ENCODE measurements around the gene NSD2. TPM values are rescaled to one million over a fixed set of nuclear protein-coding genes. Genes with fewer than 3 reads are reported as not detected.
"Not testable (repeated sequence)": the region's sequence is repeated elsewhere in the genome, so short reads cannot be mapped to it uniquely, and the experiment has no call there.

The NSD2 gene
- total and polyA plus RNA-seq, 5 experiments from 2014 or later: 3.8 to 37.4 (median 5.4) TPM

GRCh38 chr4:2021358-2022018 is 150.3 kb downstream of the NSD2 start:
- POLR2A ChIA-PET, H3K9me3 Mint-ChIP-seq, H3K4me3 Mint-ChIP-seq, H3K36me3 Mint-ChIP-seq, H3K27ac Mint-ChIP-seq, H3K4me1 Mint-ChIP-seq, DNase-seq, ATAC-seq: not testable (repeated sequence)
- peaks cover 28 to 54% (median 42%) of the 10 kb centered on the region in 5 donors for H3K27me3 Mint-ChIP-seq

GRCh38 chr4:2024683-2025082 is 153.5 kb downstream of the NSD2 start:
- no peak overlapping the region for H3K4me3 Mint-ChIP-seq
- DNase-seq: no peak
- H3K9me3 Mint-ChIP-seq: peaks cover 0 to 9% (median 0%) of the 10 kb centered on the region in 9 donors
- peak overlapping the region in 1 of 10 donors; percentile 43 for H3K27ac Mint-ChIP-seq
- no peak for ATAC-seq
- no peaks in the 10 kb centered on the region for H3K4me1 Mint-ChIP-seq
- peaks cover 26 to 61% (median 35%) of the 10 kb centered on the region in 5 donors for H3K27me3 Mint-ChIP-seq
- H3K36me3 Mint-ChIP-seq: peaks cover 0 to 3% (median 0%) of the 10 kb centered on the region in 3 donors
- POLR2A ChIA-PET: no interaction called here

GRCh38 chr4:2025817-2026216 is 154.6 kb downstream of the NSD2 start:
- ATAC-seq (no peak), DNase-seq (no peak)
- no peak overlapping the region for H3K27ac Mint-ChIP-seq
- H3K36me3 Mint-ChIP-seq: peaks cover 0 to 3% (median 0%) of the 10 kb centered on the region in 3 donors
- H3K27me3 Mint-ChIP-seq: peaks cover 23 to 62% (median 35%) of the 10 kb centered on the region in 5 donors
- H3K9me3 Mint-ChIP-seq: peaks cover 0 to 9% (median 0%) of the 10 kb centered on the region in 9 donors
- POLR2A ChIA-PET: no interaction called here
- no peaks in the 10 kb centered on the region for H3K4me1 Mint-ChIP-seq
- no peak overlapping the region for H3K4me3 Mint-ChIP-seq

- POLR2A ChIA-PET, H3K36me3 Mint-ChIP-seq, ATAC-seq, DNase-seq, H3K9me3 Mint-ChIP-seq, H3K27ac Mint-ChIP-seq, H3K4me3 Mint-ChIP-seq, H3K4me1 Mint-ChIP-seq: not testable (repeated sequence)
- H3K27me3 Mint-ChIP-seq: peaks cover 23 to 57% (median 28%) of the 10 kb centered on the region in 5 donors
Observed at GRCh38 chr4:2027120-2027519, 155.9 kb downstream of the NSD2 start.

GRCh38 chr4:2031161-2031560 is 160.0 kb downstream of the NSD2 start:
- H3K36me3 Mint-ChIP-seq, H3K27ac Mint-ChIP-seq, H3K4me1 Mint-ChIP-seq, H3K9me3 Mint-ChIP-seq, DNase-seq, POLR2A ChIA-PET, H3K4me3 Mint-ChIP-seq, ATAC-seq: not testable (repeated sequence)
- peaks cover 13 to 45% (median 33%) of the 10 kb centered on the region in 5 donors for H3K27me3 Mint-ChIP-seq

Small RNA genes within 50 kb of the gene (microRNA-seq; reads per million reads assigned to microRNA genes)
- gene MIR943 (ENCODE audit: borderline microRNAs expressed): not detected

Other genes starting within 250 kb of the NSD2 start
- gene FAM53A, start 187.1 kb upstream of the NSD2 start, total RNA-seq: 1 to 10 TPM; 1.1 to 1.3 TPM
- 1 to 10 TPM in 2 of 3 donors, under 1 TPM in 1; 0.64 to 1.7 (median 1.2) TPM for gene FAM53A, start 187.1 kb upstream of the NSD2 start, polyA plus RNA-seq
- gene SLBP, start 159.1 kb upstream of the NSD2 start, total RNA-seq: 10 to 100 TPM; 32.5 to 33.9 TPM
- 10 to 100 TPM; 42.6 to 49.3 (median 46.6) TPM for gene SLBP, start 159.1 kb upstream of the NSD2 start, polyA plus RNA-seq
- gene TMEM129, start 150.1 kb upstream of the NSD2 start, total RNA-seq: 10 to 100 TPM; 34.0 to 35.2 TPM
- gene TMEM129, start 150.1 kb upstream of the NSD2 start, polyA plus RNA-seq: 10 to 100 TPM; 26.9 to 41.7 (median 28.4) TPM
- 100 to 1,000 TPM; 145 to 150 TPM for gene TACC3, start 149.9 kb upstream of the NSD2 start, total RNA-seq
- 10 to 100 TPM; 38.7 to 91.6 (median 61.2) TPM for gene TACC3, start 149.9 kb upstream of the NSD2 start, polyA plus RNA-seq
- not detected for gene FGFR3, start 78.1 kb upstream of the NSD2 start, total RNA-seq
- gene FGFR3, start 78.1 kb upstream of the NSD2 start, polyA plus RNA-seq: under 1 TPM in 1 of 3 donors, not detected in 2; 0.19 TPM
- 10 to 100 TPM; 39.5 to 41.9 TPM for gene LETM1, start 15.2 kb upstream of the NSD2 start, total RNA-seq
- 10 to 100 TPM; 10.8 to 12.9 (median 11.1) TPM for gene LETM1, start 15.2 kb upstream of the NSD2 start, polyA plus RNA-seq
- gene NELFA, start 137.6 kb downstream of the NSD2 start, total RNA-seq: 10 to 100 TPM; 46.1 to 47.9 TPM
- gene NELFA, start 137.6 kb downstream of the NSD2 start, polyA plus RNA-seq: 10 to 100 TPM; 20.1 to 37.8 (median 27.7) TPM
- gene NAT8L, start 187.9 kb downstream of the NSD2 start, total RNA-seq: under 1 TPM in 1 of 2 experiments, not detected in 1; 0.05 TPM
- not detected for gene NAT8L, start 187.9 kb downstream of the NSD2 start, polyA plus RNA-seq